GM18858 (cell line): Measurements from ENCODE around the gene WASF2.

Source experiments
- ATAC-seq: cut with Tn5 transposase; IDR thresholded peaks from one replicate; pipeline ENCODE4 v1.9.1; 2021; ENCODE audit not compliant: unreplicated experiment

Gene WASF2

DNA sequence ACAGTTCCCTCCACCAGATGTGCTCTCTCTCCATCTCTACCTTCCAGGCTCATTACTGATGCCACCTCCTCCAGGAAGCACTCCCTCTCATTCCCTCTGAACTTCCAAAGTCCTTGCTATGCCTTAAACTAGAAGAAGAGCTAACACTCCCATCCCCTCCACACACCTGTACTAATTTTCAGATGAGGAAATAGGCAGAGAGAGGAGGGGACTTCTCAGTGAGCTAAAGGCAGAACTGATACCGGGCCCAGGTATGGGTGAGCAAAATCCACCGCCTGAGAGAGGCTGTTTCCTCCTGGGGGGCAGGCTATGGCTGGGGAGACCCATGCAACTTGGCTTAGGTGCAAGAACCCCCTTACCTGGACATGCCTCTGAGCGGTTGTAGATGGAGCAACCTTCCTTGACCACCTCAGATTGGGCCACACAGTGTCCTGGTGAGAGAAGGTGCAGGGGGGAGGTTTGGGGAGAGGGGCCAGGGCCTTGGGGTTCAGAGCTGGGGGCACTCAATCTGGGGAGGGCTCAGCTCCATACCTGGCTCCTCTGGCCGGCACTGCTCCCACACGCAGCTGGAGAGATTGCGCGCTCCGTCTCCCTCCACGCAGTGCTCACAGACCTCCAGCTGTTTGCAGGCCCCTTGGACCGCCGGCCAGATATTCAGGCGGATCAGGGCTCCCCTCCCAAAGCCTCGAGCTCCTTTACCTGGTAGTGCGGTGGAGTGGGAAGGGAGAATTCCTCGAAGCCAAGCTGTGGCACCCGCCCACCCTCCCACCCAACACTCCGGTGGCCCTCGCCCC, 107.8 kb downstream of the WASF2 start:
- ATAC-seq: no peak

DNA sequence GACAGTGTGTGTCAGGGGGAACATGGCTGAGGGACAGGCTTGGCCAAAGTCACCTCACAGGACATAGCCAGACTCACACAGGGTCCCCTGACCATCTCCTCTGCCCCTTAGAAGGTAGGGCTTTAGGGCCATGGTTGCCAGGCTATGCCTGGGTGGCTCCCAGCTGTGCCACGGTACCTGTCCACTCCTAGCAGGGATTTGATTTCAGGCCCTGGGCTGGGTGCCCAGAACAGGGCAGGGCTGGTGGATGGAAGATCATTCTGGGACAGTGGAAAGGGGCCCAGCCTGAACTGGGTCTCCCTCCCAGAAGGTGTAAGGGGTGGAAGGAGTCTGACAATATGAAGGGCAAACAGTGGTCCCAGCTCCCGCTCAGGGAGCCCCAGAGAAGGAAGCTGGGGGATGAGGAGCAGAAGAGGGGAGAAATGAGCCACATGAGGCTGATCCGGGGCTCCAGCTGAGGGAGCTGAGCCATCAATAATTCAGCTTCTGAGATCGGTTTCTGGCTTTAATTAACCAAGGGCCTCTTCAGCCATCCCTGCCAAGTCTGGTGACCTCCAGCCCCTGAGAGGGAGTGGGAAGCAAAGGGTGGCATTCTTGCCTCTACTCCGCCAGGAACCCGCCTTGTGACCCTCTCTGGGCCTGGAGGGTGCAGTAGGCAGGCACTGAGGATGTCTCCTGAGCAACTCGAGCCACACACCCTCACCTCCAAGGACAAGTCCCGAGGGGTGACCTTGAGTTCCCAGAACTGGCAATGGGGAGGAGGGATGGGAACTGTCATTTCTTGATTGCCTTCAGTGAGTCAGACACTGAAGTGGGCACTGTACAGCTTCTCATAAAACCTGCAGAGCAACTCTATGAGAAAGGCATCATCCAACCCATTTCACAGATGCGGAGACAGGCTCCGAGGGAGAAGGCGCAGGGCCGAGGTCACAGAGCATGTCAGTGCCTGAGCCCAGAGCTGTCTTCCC, 108.9 kb downstream of the WASF2 start:
- no peak for ATAC-seq

DNA sequence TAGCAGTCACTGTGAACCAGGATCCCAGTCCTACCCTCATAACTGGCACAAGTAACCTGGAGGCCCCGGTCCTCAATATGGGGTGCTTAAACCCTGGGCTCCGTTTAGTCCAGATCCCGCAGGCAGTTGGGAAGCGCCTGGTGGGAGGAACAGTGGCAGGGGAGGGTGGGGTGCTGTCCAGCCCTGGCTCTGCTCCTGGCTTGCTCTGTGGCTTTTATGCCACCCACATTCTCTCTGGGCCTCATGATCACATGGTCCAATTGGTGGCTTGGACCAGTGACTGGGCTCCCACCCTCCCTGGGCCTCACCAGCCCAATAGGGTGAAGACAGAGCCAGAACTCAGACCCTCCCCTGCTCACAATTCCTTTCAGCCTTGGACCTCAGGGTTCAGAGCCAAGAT, 109.7 kb downstream of the WASF2 start:
- ATAC-seq: no peak

DNA sequence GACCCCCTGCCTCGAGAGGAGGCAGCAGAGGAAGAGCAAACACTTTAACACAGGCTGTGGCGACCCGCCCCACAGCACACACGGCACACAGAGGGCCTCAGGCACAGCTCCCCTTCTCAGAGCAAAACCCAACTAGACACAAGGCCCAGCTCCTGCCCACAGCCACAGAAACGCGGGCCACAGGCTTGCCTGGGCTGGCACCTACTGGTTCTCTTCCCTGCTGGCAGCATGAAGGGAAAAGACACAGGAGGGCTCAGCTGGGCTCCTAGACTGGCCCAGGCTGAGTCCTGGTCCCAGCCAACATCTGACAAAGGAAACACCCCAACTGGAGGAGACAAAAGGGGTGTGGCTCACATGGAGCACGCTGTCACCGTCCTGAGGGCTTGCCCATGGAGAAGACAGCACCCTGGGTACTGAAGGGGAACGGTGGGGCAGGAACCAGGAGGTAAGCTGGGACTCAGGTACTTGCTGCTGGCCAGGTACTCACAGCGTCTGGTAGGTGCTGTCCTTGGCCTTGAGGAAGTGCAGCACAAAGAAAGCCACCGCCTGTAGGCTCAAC, 110.3 kb downstream of the WASF2 start:
- no peak for ATAC-seq

DNA sequence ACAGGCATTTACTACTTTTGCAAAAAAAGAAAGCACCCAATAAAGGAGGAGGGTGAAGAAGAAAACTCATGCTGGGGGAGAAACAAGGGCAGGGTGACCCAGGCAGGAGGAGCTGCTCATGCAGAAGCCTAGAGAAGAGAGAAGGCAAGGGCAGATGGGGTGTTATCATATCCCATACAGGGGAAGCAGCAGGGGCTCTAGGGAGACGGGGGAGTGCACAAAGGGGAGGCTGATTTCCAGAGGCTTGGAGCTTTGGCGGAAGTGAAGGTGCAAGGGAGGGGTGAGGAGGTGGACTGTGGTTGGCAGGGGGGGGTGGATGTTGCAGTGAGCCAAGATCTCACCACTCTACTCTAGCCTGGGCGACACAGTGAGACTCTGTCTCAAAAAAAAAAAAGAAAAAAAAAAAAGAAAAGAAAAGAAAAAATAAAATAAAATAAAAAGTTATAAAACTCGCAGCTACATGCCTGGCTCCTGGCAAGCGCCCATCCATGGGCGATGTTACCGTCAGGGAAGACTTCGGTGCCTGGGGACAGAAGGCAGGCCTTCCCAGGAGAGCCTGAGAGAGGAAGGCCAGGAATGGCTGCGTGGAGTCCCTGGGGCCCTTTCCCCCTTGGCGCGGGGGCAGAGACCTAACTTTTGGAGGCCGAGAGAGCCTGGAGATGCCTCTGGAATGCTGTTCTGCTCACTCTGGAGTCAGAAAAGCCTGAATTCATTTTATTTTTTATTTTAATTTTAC, 112.0 kb downstream of the WASF2 start:
- no peak for ATAC-seq

DNA sequence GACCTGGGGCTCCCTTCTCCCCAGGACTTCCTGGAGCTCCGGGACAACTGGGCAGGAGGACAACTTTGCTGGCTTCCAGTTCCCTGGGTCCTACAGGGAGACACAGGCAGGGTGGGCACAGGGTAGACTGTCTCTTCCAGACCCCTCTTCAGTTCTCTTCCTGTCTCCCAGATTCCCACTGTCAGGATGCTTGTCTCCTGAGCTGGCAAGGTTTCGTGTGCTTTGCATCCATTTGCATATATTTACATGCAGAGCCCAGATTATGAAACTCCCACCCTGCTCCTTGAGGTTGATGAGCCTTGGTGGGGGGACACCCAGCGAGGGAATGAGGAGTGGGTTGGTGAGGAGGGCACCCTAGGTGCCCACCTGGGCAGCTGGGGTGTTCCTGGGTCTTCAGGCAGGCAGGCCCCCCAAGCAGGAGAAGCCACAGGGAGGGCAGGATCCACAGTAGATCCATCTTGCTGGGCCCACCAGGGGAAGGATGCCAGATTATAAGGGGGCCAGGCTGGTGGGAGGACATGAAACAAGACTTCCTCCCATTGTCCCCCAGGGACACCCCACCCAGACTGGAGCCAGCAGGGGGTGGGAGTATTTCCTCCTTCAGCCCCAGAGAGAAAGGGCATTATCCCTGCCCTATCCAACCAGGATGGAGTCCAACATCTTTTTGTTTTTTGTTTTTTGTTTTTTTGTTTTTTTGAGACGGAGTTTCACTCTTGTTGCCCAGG, 115.4 kb downstream of the WASF2 start, which contains the start of gene FCN3:
Gene FCN3, minus strand, starts transcription at position 463 of the 725 bp plus-strand sequence. Its CDS starts 6 bp downstream, at position 457.
- no peak for ATAC-seq

DNA sequence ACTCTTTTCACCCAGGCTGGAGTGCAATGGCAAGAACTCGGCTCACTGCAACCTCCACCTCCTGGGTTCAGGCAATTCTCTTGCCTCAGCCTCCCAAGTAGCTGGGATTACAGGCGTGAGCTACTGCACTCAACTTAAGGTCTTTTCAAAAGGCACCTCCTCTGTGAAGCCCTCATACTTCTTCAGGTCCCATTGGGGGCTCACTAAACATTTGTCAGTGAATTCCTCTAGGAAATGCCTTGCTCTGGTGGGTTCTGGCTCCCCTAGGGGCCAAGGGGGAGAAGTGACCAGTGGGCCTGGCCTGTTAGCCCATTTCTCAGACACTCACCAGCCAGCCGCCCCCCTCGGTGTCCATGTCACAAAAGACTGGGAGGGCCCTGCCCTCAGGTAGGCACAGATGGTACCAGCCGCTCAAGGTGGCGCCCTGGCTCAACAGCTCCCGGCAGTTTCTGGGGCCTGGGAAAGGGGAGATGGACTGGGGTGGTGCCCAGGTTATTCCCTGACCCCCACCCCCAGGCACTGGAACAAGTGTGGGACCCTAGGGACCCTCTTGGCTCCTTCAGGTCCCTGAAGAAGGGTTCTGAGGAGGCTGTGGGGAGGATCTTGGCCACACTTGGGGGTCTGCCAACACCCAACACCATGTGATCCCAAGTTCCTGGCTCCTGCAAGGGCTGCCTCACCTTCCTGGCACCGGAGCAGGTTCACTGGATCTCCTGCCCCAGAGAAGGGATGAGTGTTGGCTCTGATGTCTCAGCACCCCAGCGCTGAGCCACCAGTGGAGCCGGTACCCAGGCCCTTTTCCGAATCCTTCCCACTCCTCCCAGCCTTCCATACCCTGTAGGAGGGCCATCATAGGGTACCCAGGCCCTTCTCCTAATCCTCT, 116.9 kb downstream of the WASF2 start:
- no peak for ATAC-seq

DNA sequence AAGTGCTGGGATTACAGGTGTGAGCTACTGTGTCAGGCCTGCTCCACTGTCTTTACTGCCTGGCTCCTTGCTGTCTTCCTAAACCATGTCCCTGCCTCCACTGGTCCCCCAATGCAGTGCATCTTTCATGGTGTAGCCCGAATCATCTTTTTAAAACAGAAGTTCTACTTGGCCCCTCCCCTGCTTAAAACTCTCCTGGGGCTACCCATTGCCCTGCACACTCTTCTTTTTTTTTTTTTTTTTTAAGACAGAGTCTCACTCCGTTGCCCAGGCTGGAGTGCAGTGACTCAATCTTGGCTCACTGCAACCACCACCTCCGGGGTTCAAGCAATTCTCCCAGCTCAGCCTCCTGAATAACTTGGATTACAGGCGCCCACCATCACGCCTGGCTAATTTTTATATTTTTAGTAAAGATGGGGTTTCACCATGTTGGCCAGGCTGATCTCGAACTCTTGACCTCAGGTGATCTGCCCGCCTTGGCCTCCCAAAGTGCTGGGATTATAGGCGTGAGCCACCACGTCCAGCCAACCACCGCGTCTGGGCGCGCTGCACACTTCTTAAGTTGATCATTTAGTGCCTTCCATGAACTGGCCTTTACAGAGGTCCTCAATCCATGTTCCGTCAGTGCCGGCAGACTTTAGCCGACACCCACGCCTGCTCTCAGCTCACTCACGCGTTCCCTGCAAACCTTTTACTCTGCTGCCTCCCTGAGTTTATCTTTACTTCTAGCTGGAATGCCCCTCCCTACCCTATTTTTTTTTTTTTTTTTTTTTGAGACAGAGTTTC, 117.8 kb downstream of the WASF2 start:
- ATAC-seq: no peak

DNA sequence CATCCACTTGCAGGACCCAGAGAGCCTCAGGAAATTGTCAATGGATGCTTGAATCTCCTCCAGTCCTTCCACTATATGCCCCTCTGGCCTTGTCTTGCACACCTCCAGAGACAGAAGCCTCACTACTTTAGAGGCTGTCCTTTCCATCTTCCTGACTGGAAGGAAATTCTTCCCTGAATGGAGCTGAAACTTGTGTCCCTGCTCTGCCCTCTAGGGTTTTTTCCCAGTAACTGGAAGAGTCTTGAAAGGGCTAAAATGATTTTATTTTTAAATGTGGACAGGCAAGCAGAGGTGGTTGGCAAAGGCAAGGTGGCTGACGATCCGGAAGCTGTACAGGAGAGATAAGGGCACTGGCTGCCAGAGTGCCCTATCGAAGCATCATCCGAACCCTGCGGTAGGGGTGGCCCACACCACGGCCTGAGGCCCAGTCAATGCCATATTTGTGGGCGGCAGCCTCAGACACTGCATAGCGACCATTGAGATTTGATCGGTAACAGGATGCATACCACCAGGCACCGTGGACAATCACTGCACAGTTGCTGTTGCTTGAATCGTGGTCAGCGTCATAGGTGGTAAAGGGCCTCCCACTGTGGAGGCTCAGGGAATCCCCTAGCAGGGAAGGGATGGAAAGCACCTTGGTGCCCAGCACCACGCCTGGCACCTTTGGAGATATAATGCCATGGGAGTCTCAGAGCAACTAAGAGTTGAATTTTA, 120.9 kb downstream of the WASF2 start:
- ATAC-seq: no peak

DNA sequence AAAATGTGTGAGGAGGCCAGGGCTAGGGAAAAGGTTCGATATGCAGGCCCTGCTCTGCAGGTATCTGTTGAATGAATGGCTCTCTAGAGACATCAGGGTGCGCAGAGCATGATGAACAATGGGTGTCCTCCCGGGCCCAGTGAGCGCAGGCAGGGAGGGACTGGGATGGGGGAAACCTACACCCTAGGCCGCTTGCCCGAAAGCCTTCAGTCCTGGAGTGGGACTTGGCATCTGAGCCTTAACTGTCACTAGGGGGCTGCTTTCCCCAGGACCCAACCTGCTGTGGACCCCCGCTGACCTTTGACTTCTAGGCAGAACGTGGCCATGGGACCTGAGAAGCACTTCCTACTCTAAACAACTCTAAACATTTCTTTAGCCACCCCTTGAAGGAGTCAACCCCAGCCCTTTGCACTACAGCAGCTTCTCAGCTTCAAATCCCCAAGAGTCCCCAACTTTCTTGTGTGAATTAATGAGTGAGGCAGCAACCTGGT, 122.8 kb downstream of the WASF2 start:
- ATAC-seq: no peak

DNA sequence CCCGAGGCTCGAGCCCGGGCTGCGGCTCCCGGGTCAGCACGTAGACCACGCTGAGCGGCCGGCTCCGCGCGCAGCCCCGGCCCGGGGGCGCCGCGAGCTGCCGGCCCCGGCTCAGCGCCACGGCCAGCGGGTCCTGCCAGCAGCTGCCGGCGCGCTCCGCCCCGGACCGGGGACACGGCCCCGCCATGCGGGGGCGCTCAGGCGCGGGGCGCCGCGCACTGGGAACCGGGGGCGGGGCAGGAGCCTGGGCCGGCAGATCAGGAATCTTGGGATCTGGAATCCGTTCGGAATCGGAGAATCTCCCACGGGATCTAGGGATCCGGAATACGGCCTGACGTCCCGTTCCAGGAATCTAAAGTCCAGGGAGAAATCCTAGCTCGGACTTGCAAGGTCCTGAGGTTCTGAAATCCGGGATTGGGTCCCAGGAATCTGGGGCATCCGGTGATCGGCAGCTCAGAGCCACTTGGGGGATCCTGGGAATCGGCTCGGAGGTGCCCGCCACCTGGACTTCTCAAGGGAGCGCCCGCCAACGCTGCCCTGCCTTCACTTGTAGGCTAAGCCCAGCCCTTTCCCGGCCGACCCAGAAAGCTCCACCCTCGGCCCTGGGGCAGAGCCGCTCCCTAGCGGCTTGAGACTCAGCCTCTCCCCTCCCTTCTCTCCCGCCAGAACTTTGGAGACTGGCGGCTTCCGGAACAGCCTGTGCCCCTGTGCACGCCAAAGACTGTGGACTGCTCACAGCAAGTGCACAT, 123.4 kb downstream of the WASF2 start, which contains the start of gene MAP3K6:
Gene MAP3K6, minus strand, starts transcription at position 551 of the 749 bp plus-strand sequence. Its CDS starts 364 bp downstream, at position 187.
- ATAC-seq: no peak

DNA sequence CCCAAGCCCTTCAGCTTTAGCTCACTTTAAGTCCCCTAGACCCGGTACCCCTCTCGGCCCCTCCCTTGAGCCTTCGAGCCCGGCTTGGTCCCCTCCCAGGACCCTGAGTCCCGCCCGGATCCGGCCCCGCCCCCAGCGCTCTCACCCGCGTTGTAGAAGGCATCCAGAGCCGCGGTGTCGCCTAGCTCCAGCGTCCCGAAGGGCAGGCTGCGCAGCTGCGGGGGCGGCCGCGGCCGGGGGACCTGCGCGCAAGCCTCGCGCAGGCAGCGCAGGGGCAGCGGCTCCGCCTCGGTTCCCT, 123.9 kb downstream of the WASF2 start:
- no peak for ATAC-seq

DNA sequence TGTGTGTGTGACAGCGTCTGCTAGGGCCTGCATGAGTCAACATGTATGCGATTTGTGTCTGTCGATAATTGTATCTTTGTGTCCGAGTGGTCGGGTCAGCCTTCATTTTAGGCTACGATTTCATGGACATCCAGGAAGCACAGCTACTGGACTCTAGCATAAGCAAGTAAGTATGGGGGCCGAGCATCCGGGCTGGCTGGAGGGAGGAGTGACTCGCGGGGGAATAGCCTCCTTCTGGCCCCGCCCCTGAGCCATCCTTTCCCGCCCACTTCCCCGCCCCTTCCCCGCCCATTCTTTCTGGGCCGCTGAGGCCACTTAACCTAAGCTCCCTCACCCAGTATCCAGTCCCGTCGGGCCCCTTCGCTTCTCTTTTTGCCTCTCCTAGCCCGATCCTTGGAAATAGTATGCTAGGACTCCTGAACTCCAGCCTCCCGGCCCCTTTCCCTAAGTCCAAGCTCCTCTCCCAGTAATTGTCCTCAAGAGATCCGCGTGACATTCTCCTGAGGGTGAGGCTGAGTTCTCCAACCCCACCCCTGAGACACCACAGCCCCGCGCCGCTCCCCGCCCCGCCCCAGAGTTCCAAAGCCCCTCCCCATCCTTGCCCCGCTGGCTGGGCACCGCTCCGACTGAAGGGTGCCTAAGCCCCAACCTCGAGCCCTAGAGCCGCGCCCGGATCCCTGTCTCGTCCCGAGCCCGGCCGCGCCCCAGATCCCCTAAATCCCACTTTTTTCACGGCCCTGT, 124.4 kb downstream of the WASF2 start:
- no peak for ATAC-seq

DNA sequence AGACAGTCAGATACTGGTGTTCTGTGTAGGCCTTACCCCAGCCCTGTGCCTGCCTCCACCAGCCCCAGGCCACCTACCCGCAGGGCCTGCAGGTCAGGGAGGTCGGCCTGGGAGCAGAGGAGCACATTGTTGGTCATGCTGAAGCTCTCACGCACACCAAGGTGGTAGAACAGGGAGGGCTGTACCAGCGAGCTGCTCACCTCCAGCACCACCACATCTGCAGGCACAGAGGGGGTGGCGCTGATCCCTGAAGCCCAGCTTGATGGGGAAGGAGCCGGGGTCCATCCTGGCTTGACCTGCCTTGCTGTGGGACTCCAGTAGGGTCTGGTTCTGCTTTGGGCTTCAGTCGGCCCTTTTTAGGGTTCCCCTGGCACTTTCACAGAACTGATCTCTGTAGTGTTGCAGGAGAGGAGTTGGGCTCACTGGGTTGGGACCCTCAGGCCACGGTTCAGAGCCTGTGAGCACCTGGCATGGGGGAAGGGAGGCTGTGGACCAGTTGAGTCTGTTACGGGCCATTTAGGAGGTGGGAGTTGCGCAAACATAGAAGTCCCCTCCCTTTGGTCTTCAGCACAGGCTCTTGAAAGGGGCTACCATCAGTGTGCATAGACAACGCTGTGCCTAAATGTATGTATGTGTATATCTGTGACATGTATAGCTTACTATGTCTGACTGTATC, 125.1 kb downstream of the WASF2 start:
- ATAC-seq: no peak

DNA sequence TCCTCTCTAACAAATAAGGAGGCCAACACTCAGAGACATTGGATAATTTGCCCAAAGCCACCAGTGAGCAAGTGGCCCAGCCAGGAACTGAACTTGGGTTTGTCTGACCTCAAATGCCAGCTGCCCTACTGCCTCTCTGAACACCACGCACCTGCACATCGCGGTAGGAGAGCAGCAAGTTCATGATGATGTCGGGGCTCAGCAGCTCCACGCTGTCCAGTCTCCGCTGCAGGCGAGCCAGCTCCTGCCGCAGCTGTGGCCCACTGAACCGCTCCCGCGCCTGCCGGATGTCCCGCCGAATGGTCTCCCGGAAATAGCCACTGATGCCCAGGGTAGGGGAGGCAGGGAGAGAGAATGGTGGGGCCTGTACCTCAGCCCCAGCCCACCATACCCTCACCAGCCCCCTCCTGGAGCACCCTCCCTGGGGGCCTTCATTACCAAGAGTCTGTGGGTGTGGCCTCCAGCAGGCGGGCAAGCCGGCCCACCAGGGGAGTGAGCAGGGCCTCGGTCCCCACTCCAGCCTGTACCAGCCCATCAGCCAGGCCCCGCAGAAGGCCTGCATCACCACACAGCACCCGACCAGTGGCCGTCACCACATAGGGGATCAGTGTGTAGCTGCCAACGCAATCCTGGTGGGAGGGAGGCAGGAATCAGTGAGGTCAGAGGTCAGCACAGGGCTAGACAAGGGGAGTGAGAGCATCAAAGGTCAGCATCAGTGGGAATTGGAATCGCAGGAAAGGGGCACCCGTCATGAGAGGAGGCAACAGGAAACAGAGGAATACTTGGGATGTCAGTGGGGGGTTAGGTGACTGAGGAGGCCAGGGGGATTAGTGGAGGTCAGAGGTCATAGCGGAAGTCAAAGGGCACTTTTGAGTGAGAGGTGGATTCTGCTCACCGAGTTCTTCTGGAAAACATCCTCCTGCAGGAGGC, 125.9 kb downstream of the WASF2 start:
- no peak for ATAC-seq
